CD4-positive, alpha-beta T cell (primary cell): ENCODE data around the gene CCL3. TPM values are rescaled to one million over a fixed set of nuclear protein-coding genes. Genes with fewer than 3 reads are reported as not detected.

Experiments used
- ATAC-seq: fragments of 200-7000 bp; cut with Tn5 transposase; one replicate; pipeline ENCODE4 v1.10.0; 2022; ENCODE audit warnings: mild to moderate bottlenecking; ENCODE audit not compliant: poor library complexity
- CTCF ChIA-PET: fragments of 350-600 bp; sonication (Branson Sonifier 250); formaldehyde crosslinking; loops from one replicate; lab custom pipeline; 2021; ENCODE audit warnings: antibody characterized with exemption, inconsistent platforms; lab: Charles Lee
- POLR2A ChIA-PET: fragments of 350-600 bp; sonication (Branson Sonifier 250); formaldehyde crosslinking; loops from one replicate; lab custom pipeline; 2021; ENCODE audit warnings: antibody characterized with exemption, inconsistent platforms; lab: Charles Lee
- DNase-seq, 14 experiments: peaks; one replicate each; pipeline ENCODE4 v3.0.0-alpha.2; 2013 to 2020; ENCODE audit warnings: mixed read lengths in 2 of 14
- H3K27ac ChIP-seq, 2 donors: one replicate each; pipeline versions ENCODE4 v1.5.1 to v1.7.0; 2013; ENCODE audit warnings: low read length in 2 of 2, low read depth in 1 of 2, mild to moderate bottlenecking in 1 of 2
- H3K27me3 ChIP-seq, 2 experiments: 1 replicate in 1 of 2; 2 replicates in 1 of 2; pipeline versions ENCODE4 v1.6.1 to v1.7.0; 2013; ENCODE audit warnings: low read length in 2 of 2, control low read depth in 1 of 2, mild to moderate bottlenecking in 1 of 2, moderate library complexity in 1 of 2; ENCODE audit not compliant: insufficient read depth in 2 of 2, control insufficient read depth in 1 of 2
- H3K36me3 ChIP-seq: one replicate; pipeline ENCODE4 v1.6.1; 2013; ENCODE audit warnings: low read length, control low read depth; ENCODE audit not compliant: insufficient read depth
- H3K4me1 ChIP-seq: one replicate; pipeline ENCODE4 v1.6.1; 2013; ENCODE audit warnings: low read length, control low read depth; ENCODE audit not compliant: insufficient read depth
- H3K4me3 ChIP-seq: one replicate; pipeline ENCODE4 v1.5.1; 2013; ENCODE audit warnings: mild to moderate bottlenecking, low read length, moderate library complexity
- H3K9me3 ChIP-seq, 2 experiments: 1 replicate in 1 of 2; 2 replicates in 1 of 2; pipeline versions ENCODE4 v1.6.1 to v1.7.0; 2013; ENCODE audit warnings: low read length in 2 of 2, mild to moderate bottlenecking in 2 of 2, control low read depth in 1 of 2, moderate library complexity in 1 of 2; ENCODE audit not compliant: control insufficient read depth in 1 of 2, insufficient read depth in 1 of 2
- H3K27ac Mint-ChIP-seq: one replicate; pipeline ENCODE4 v1.8.0; 2020; ENCODE audit warnings: mixed read lengths
- H3K27me3 Mint-ChIP-seq: one replicate; pipeline ENCODE4 v1.8.0; 2021; ENCODE audit warnings: mixed read lengths
- H3K36me3 Mint-ChIP-seq: one replicate; pipeline ENCODE4 v1.8.0; 2021; ENCODE audit warnings: low read depth, mixed read lengths
- H3K4me1 Mint-ChIP-seq: one replicate; pipeline ENCODE4 v1.8.0; 2021; ENCODE audit warnings: low read depth, mixed read lengths
- H3K4me3 Mint-ChIP-seq: one replicate; pipeline ENCODE4 v1.8.0; 2020; ENCODE audit warnings: mild to moderate bottlenecking, mixed read lengths
- H3K9me3 Mint-ChIP-seq: one replicate; pipeline ENCODE4 v1.8.0; 2020; ENCODE audit warnings: mixed read lengths
- CTCF ChIP-seq: fragments of 200-600 bp; IDR thresholded peaks from one replicate; pipeline ENCODE4 v1.8.0; 2022; ENCODE audit warnings: antibody characterized with exemption, mild to moderate bottlenecking
- intact Hi-C, 2 experiments: fragments of 100-400 bp; cut with DNase I in 1 of 2; cut with micrococcal nuclease in 1 of 2; formaldehyde crosslinking; loops; one replicate each; pipeline versions ENCODE4 v1.15.1 to v1.9.0; 2023 to 2025; cut with DNase I, micrococcal nuclease
- total RNA-seq, 174 experiments: library from RNA in 2 of 174; stranded (reverse) in 2 of 174; gene quantifications; one replicate each; pipeline ENCODE4 v1.2.3 and lab custom pipeline; 2021 to 2026

The CCL3 gene
- total RNA-seq, 2 experiments from 2014 or later, result 0.78 to 1.0 TPM

DNA sequence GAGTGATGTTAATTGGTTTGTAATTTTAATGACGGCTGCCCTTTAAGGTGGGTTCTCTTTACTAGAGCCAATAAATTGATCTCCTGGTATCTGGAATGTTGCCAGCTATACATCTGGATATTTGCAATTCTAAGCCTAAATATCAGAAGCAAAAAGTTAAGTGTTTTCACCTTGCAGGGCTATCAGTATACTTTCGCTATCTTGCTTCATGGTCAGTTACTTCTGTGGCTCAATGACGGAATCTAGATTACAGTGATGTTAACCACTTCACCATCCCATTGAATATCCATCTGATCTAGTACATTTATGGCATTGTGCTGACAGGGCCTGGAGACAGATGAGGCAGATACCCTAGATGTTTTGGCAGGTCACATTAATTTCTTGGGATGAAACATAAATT, 42.0 kb upstream of the CCL3 start:
- intact Hi-C loops, result no loop called here
- Mint-ChIP-seq H3K4me1 (no peaks in the 10 kb centered on the region), H3K27ac (no peak overlapping the region), H3K4me3 (no peak overlapping the region), H3K9me3 (no peaks in the 10 kb centered on the region), H3K27me3 (peaks cover 10% of the 10 kb centered on the region), H3K36me3 (no peaks in the 10 kb centered on the region)
- H3K4me1 ChIP-seq, result no peaks in the 10 kb centered on the region
- peaks cover 0 to 5% of the 10 kb centered on the region in 2 experiments for H3K27me3 ChIP-seq
- no peaks in the 10 kb centered on the region for H3K36me3 ChIP-seq
- no peak for ATAC-seq
- no peaks in the 10 kb centered on the region for H3K9me3 ChIP-seq
- no peak for TF ChIP-seq CTCF
- POLR2A ChIA-PET, result no interaction called here
- no peak overlapping the region for H3K27ac ChIP-seq
- CTCF ChIA-PET, result no interaction called here
- no peak overlapping the region for H3K4me3 ChIP-seq
- DNase-seq, result no peak

GRCh38 chr17:36131421-36131820, 41.5 kb upstream of the CCL3 start:
- Histone ChIP-seq H3K27me3 (peaks cover 0 to 5% of the 10 kb centered on the region in 2 experiments), H3K4me3 (no peak overlapping the region), H3K27ac (no peak overlapping the region), H3K4me1 (peaks cover 5% of the 10 kb centered on the region), H3K9me3 (peaks cover 0 to 2% of the 10 kb centered on the region in 2 experiments), H3K36me3 (no peaks in the 10 kb centered on the region)
- peaks cover 10% of the 10 kb centered on the region for H3K27me3 Mint-ChIP-seq
- POLR2A ChIA-PET, result no interaction called here
- ATAC-seq (no peak), DNase-seq (no peak)
- H3K36me3 Mint-ChIP-seq, result no peaks in the 10 kb centered on the region
- H3K27ac Mint-ChIP-seq, result no peak overlapping the region
- CTCF ChIA-PET, result no interaction called here
- H3K4me1 Mint-ChIP-seq, result no peaks in the 10 kb centered on the region
- no peak for TF ChIP-seq CTCF
- intact Hi-C loops, result no loop called here
- H3K4me3 Mint-ChIP-seq, result no peak overlapping the region
- H3K9me3 Mint-ChIP-seq, result no peaks in the 10 kb centered on the region

DNA sequence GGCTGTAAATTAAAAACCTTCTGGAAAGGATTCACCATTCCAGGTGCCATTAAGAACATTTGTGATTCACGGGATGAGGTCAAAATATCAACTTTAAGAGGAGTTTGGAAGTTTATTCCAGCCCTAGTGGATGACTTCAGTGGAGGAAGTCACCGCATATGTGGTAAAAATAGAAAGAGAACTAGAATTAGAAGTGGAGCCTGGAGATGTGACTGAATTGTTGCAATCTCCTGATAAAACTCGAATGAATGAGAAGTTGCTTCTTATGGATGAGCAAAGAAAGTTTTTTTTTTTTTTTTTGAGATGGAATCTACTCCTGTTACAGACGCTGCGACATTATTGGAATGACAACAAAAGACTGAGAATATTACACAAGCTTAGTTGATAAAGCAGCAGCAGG, 40.4 kb upstream of the CCL3 start:
- Mint-ChIP-seq H3K27me3 (peaks cover 6% of the 10 kb centered on the region), H3K4me1 (no peaks in the 10 kb centered on the region), H3K4me3 (no peak overlapping the region), H3K36me3 (no peaks in the 10 kb centered on the region), H3K9me3 (peaks cover 2% of the 10 kb centered on the region), H3K27ac (no peak overlapping the region)
- ChIA-PET POLR2A (no interaction called here), CTCF (no interaction called here)
- Histone ChIP-seq H3K9me3 (peaks cover 8 to 12% of the 10 kb centered on the region in 2 experiments), H3K36me3 (no peaks in the 10 kb centered on the region), H3K27me3 (peaks cover 0 to 5% of the 10 kb centered on the region in 2 experiments), H3K27ac (no peak overlapping the region), H3K4me1 (peaks cover 5% of the 10 kb centered on the region), H3K4me3 (no peak overlapping the region)
- ATAC-seq, result no peak
- TF ChIP-seq CTCF, result no peak
- intact Hi-C loops, result no loop called here
- no peak for DNase-seq
